GM21515 (cell line): ENCODE data around the gene APBA1.

Source experiments
- ATAC-seq: cut with Tn5 transposase; IDR thresholded peaks from one replicate; pipeline ENCODE4 v1.9.1; 2021; ENCODE audit not compliant: unreplicated experiment

APBA1 gene

DNA sequence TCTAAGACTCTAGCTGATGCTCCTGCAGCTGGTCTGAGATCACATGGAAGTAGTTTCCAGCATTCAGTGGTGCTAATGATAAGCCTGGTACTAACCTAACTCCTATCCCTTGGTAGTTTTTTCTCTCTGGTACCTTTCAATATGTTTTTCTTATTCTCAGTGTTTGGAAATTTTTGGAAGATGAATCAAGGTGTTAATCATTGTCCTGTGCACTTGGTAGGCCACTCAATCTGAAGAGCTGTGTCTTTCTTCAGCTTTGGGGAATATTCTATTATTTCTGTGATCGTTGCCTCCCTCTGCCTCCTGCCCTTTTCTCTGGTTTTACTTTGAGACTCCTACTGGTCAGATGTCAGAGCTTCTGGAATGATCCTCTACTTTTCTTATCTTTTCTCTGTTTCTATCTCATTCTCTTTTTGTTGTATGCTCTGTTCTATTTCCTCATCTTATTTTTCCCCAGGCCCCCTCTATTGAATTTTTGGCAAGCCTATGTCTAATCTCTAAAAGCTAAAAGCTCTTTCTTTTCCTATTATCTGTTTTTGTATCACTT lies 136.8 kb downstream of the APBA1 start:
- no peak for ATAC-seq

DNA sequence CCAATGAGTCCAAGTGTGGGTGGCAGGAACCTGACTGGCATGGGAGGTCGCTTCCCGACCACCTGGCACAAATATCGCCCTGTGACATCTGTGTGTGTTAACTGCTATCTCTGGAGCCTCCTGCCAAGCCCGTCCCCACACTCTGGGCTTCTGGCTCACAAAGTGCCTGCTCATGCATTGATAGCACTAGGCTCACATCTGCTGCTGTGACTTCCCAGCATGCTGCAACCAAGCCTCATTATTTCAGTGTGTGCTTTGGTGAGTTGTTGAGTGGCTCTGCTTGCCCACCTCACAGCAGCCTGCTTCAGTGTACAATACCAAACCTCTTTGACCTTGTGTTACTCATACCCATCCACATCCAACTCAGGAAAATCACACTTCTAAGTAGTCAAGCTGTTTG lies 139.8 kb downstream of the APBA1 start:
- no peak for ATAC-seq

DNA sequence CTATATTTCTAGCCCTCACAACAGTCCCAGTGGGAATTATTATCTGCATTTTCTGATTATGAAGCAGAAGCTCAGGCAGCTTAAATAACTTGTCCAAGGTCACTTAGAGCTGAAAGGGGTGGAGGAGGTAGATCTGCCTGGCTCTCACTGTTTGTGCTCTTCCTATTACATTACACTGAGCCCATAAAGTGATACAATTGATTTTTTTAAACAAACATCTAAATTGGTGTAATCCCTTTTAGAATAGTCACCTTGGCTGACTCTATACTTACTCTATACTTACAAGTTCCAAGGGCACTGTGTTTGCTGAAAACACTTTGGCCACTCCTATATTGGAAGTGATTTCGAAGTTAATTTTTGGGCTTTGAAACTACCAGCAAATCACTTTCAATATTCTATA lies 144.7 kb downstream of the APBA1 start:
- no peak for ATAC-seq

DNA sequence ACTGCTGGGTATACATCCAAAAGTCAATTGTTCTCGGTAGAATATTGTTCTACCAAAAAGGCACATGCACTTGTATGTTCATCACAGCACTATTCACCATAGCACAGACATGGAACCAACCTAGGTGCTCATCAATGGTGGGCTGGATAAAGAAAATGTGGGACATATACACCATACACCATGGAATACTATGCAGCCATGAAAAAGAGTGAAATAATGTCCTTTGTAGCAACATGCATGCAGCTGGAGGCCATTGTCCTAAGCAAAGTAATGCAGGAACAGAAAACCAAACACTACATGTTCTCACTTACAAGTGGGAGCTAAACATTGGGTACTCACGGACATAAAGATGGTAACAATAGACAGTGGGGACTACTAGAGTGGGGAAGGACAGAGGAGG lies 145.5 kb downstream of the APBA1 start:
- ATAC-seq = no peak

DNA sequence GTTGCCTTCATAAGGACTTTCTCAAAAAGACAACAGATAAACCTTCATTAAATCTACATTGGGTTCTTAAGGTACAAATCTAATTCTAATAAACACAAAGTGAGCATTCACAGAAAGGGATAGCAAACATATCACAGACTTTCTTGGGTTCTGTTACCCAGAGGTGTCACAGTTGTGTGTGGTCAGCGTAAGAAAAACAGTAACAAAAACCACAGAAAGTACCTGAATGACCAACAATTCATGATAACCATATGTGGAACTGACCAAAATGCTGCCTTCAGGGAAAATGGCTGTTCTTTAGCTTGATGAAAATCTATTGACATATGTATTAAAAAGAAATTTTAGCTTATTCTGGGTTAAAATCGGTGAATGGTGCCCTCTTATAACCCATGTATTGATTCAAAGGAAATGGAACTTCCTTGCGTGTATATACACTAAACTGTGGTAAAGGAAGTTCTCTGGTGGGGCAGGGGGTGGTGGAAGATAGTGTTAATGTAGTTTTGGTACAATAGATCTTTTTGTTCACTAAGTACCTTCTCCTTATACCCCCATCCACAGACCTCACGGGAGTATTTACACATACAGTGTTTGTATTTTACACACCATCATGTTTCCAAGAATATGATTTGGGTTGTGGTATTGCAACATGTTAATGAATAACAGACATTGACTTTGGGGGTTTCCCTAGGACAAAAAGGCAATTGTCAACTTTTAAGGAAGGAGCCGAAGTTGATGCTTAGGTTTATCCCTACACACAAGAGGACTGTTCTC lies 152.5 kb downstream of the APBA1 start:
- peak; percentile 48 for ATAC-seq

DNA sequence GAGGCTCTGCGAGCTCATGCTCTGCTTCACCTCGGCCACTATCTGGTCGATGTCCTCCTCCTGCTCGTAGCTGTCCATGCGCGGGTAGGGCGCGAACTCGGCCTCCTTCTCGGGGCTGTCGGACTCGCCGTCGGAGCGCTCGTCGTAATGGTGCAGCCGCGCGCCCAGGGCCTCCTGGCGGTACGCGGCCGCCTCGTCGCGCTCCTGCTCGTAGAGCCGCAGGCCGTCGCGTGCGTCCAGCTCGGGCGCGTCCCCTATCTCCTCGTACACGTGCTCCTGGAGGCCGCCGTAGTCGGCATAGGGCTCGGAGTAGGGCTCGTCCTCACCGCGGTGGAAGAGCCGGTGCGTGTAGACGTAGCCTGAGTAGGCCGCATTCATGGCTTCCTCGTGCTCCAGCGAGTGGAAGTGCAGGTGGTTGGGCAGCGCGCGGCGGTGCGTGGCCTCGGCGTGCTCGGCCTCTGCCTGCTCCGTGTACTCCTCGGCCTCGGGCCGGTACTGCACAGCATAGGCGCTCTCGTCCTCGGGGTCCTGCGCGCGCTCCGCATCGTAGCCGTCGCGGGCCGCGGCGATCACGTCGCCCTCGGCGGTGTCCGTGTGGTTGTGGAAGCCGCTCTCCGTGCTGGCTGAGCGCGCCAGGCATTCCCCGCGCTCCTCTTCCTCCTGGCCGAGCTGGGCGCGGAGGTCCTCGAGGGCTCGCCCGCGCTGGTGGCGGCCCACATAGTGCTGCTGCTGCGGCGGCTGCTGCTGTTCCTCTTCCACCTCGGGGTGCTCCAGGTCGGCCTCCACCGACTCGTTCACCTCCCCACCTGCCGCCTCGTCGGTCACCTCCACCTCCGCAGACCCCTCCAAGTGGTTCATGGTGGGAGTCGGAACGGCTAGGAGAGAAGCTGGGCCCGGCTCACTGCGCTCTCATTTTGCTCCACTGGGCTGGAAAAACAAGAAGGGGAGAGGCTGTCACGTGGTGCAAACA lies 155.5 kb downstream of the APBA1 start:
- no peak for ATAC-seq

DNA sequence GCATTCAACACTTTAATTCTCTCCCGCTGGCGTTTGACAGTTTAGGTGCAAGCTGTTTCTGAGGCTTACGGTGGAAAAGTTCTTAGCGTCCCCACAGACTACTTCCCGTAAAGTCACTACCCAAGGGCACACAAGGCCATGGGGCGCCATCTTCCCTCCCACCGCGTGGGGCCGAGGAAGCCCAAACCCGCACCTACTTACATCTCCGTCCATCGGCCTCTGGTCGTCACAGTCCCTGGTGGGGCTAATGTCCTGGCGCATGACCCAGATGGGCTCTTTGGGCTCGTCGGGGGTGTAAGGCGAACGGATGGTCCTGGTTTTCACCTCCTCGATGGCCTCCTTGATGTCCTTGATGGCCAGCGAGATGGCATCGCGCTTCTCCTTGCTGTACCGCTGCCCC lies 156.4 kb downstream of the APBA1 start:
- no peak for ATAC-seq

DNA sequence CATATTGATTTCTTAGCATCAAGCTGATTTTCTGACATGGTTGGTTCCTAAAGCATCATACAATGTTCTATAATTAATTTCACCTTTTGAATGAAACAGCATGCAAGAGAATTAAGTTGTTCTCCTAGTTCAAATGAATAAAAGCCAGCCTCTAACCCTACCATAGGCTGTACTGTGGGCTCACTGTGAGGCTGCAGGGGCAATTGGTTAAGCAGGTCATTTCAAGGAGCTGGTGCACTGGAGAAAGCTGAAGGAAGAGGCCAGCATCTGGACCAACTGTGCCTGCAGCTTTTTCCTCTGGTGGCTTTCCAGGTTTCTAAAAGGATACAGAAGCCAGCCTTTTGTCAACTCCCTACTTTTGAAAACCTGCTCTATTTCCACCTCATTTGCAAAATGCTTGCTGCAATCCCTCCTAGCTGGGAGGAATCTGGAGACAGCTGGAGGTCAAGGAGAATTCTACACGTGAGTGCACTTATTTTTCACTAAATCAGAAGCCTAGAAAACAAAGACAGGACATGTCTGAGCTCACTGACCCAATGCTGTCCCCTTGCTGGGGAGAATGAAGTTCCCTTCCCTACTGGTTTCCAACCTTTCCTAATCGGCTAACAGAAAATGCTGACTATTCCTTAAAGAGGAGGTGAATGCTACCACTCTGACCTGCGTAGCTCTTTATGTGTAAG lies 158.9 kb downstream of the APBA1 start:
- no peak for ATAC-seq

DNA sequence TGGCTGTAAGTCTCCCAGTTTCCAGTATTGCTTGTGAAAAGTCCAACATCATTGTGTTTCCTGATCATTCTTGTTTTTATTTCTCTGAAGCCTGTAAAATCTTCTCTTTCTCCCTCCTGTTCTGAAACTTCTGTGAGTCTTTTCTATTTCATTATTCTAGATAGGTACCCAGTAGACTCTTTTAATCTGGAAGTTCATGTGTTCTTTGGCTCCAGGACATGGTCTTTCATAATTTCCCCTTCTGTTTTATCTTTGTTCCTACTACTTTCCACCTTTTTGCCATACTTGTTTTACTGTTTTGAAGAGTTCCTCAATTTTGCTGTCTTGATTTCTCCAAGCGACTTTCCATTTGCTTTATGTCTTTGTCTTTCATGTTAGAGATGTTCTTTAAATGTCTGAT lies 168.1 kb downstream of the APBA1 start:
- ATAC-seq = no peak

DNA sequence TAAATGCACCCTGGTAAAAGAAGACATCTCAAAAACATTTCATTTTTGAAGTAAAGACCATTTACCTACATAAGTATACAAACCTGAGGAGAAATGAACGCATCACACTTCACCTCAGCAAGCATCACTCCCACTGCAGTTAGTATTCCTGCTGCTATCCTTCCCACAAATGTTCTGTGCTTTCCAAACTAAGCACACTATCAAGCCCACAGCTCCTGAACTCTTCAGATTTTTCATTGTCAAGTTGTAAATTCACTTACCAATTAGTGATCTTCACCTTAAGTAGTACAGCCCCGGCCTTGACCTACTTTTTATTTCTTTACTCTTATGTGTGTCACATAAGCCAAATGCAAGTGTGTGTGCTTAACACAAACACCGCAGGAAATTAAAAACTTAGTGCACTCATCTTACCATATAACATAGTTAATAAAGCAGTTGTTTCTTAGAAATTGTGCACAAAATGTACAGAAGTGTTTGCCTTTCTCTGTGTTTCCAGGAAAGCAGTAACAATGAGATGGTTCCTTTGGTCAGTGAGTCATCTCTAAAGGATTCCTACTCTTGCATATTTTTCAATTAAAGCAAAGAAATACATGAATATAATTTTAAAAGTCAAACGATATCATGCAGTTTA lies 169.4 kb downstream of the APBA1 start:
- ATAC-seq = no peak

DNA sequence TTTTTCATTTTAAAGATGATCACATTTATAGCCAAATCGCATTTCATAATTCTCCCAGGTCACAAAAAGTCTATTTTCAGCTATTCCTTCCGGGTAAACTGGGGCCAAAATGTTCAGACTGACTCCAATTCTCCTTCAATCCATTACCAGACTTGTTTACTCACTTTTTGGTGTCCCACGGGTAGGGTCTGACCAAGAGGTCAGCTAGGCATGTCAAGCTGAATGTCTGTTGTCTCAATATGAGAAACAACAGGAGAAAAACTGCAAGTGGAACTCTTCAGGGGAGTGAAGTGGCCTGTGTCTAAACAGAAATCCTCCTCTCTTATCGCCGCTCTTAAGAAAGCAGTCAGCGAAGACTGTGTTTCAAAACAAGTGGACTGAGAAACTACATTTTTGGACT lies 171.3 kb downstream of the APBA1 start:
- no peak for ATAC-seq

DNA sequence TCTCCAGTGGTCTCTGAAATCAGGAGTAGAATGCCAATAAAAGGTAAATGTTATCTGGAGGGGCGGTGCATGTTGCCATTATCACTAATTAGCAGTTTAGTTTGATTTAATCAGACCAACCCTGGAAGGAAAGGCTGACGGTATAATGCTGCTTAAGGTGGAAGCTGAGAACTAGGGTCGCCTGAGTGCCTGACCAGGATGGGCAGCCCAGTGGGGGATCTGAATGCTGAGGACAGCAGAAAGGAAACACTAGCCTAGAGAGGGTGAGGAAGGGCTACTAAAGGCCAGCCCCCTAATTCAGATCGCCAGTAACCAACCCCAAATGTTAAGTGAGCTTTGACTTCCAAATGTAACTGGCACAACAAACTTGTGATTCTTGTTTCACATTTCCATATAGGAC lies 172.2 kb downstream of the APBA1 start:
- ATAC-seq = no peak

DNA sequence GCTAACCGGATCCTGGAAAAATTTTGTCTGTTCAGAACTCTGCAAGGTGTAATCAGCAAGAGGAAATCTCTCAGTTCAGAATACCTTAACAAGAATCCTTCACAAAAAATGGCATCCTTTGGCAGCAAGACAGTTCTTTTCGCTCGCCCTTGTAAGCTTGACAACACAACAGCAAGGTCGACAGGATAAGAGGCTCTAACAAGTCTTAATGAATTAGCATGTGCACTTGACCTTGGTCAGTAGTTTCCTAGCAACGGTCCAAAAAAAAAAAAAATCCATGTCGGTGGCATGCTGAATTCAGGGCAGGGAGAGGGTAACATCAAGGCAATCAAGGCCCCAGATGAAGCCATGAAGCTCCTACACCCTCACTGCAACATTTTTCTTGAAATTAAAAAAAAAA lies 172.8 kb downstream of the APBA1 start:
- no peak for ATAC-seq

DNA sequence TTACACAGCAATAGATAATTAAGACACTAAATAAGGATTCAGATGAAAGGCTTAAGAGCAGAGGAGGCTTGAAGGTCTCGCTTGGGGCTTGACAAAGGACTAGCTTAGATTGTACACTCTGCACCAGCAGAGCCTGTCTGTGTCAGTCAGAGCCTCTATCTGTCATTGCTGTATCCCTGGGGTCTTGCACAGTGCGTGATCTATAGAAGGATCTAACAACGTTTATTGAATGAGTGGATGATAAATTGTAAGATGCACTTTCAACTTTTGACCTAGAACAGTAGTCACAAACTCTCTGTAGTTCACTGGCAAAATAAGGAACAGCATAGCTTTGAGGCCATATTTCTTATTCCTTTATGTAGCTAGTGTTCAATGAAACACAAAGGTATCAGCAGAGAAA lies 173.7 kb downstream of the APBA1 start:
- ATAC-seq = no peak

DNA sequence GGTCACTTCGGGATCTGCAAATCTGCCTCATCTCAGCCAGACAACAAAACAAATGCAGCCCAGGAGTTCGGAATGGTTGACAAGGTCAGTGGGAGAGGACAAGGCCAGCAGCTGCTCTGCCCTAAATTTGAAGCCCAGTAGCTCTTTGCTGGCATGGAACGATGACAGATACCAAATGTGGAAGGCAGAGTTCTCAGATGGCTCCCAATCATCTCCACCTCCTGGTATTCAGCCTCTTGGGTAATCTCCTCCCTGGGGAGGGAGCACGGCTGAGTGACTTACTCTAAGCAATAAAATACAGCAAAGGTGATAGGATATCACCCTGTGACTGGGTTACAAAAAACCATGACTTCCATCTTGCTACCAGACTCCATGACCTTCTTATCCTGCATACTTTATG lies 174.4 kb downstream of the APBA1 start:
- no peak for ATAC-seq

DNA sequence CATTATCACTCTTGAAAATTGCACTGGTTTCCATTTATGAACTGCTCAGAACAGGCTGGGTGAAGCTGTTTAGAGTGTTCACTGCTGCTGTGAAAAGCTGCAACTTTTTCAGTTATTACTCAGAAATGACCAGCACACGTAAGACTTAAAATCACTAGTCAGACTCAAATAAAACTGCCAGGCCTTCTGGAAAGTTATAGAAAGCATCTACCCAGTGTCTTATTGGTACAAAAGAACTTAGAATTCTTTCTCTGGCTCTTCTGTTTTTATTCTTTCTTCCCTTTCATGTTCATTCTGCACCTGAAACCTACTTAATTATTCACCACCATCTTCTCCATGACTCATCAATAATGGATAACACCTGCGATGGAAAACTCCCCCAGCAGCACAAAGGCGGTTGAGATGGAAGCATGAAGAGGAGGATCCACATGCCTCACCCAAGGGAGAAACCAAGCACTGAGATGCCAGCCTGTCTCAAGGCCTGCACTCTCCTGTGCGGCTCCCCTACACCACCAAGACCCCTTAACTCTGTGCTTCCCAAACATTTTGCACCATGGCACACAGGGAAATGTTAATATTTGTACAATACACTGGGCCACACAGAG lies 175.2 kb downstream of the APBA1 start:
- no peak for ATAC-seq

DNA sequence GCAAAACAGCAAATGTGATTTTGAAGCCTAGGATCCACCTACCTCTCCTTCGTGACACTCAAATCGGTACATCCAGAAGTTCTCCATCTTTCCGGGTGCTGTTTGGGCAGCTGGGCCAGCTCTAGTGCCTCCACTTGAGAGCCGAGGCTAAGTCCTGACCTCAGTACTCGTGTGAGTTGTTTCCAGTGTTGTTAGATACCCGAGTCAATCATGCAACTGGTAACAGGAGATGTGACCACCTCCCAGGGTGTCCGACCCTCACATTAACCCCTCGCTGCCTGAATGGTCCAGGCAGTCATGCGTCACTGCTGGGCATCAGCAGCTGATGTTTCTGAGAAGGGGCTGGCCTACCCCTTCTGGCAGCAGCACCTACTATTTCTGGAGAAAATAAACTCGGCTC lies 176.9 kb downstream of the APBA1 start:
- ATAC-seq = no peak

DNA sequence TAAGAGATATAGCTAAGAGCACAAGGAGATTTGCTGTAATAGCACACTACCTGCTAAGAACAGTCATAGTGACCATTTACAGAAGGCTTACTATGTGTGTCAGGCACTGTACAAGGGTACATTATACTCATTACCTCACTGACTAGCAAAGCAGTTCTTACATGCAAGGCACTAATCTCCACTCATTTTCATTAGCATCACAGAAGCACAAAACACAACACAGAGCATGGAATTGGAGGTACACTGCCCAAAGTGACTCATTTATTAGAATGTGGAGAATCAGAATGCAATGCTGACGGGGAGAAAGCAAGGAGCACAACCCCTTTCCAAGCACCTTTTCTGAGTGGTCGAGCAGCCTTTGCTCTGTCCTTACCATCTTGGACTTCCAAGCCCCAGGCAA lies 177.4 kb downstream of the APBA1 start:
- ATAC-seq = no peak

DNA sequence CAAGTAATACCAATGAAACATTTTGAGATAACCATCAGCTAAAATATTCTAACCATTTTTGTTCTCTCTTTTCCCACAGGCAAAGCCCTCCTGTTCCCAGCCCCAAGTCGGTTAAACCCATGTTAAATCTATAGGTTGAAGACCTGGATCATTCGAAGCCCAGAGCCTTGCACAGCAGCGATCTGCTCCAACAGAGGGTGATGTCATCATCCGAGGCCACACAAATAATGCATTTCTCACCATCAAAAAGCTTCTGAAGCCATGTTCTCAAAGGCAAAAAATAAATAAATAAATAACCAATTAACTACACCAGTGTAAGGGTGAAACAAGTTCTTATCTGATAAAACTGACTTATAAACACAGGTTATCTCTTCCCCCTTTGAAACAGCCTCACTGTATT lies 178.0 kb downstream of the APBA1 start:
- ATAC-seq = no peak

DNA sequence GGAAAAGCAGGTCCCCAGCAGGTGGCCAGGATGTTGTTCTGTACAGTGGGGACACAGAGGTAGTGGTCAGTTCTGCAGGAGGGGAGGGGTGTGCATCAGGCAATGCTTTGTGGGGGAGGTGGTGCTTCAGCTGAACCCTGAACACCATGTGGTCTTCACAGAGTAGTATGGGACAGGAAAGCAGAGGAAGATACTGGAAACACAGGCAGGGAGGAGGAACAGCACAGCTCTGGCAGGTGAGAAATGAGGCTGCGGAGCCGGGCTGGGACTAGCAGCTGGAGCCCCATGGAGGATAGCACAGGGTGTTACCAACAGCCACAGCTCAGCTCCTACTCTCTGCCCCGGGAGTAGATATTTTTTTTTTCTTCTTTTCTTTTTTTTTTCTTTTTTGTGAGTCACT lies 185.7 kb downstream of the APBA1 start:
- no peak for ATAC-seq

DNA sequence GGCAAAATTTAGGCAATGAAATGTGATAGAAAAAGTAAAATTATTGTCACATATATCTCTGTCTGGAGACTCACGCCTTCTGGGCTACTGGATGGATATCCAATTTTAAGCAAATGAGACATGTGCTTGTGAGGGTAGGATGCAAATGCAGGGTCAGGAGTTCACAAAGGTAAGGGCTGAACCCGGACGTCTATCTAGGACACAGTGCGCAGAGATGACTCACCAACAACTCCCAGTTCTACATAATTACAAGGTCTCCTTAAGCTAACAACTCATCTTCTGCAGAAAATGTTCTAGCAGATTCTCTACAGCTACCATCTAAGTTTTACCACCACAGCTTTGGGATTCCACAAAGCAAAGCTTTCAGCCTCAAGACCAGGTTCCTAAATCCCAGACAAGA lies 186.7 kb downstream of the APBA1 start:
- no peak for ATAC-seq
